ENCODE results near the gene GRHL1.

The GRHL1 gene

DNA sequence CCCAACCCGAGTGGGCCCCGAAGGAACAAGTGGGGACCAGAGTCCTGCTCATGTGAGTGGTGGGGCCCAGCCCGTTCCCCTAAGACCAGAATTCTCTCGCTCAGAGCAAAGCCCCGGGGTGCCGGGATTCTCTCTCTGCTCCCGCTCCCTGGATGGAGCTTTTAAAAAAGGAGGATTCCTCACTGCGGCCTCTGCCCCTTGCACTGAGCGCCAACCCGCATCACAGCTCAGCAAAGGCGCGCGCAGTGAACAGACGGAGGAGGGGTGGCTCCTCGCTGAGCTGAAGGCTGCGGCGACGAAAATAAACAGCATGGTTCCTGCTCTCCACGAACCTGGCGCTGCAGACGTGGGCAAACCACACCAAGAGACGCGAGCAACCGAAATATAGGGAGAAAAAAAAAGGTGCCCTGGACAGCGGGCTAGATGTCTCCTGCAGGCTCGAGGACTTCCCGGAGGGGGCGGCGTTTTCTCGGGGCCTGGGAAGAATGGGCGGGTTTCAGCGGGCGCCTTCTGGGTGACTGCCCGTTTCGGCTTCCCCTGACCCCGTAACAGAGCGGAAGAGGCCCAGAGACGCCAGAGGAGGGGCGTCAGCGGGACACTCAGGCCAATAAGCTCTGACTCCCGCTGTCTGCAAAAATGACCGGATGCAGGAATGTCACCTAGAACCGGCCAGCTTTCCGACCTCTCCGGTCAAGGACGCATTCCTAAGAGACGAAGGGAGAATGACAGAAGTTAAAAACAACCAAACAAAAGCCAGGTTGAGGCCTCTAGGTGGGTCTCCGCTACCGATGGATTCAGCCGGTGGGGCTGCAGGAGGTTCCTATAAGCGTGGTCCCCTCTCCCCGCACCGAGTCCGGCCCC, 91.0 kb downstream of the GRHL1 start:
- peak; percentile 26 for DNase-seq (ENCODE audit: low read depth)

DNA sequence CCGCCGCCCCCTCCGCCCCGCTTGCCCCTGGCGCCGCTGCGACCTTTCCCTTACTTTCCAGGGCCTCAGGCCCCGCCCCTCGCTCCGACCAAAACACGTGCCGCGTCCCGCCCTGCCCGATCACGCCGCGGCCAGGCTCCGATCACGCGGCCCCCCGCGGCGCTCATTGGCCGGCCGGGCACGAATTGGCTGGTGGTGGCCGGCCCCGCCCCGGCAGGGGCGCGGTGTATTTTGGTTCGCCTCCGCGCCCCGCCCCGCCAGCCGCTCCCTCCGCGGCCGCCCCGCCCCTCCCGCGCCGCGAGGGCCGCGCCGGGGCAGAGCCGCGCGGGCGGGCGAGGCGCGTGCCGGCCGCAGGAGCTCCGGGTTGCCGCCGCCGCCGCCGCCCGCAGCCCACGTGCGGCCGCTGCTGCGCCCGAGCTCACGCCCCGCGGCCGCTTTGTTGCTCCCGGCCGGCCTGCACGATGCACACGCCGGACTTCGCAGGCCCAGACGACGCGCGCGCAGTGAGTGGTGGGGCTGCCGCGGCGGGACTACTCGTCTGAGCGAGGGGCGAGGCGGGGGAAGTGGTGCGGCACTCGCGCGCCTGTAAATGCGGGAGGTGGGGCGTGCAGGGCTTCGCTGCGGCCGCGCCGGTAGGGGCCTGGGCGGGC, 91.9 kb downstream of the GRHL1 start, which contains the start of gene KLF11:
Gene KLF11, plus strand, starts transcription at position 295 of the 650 bp plus-strand sequence. Its CDS starts 167 bp downstream, at position 462.
- DNase-seq (ENCODE audit: low read depth) = peak; percentile 71

DNA sequence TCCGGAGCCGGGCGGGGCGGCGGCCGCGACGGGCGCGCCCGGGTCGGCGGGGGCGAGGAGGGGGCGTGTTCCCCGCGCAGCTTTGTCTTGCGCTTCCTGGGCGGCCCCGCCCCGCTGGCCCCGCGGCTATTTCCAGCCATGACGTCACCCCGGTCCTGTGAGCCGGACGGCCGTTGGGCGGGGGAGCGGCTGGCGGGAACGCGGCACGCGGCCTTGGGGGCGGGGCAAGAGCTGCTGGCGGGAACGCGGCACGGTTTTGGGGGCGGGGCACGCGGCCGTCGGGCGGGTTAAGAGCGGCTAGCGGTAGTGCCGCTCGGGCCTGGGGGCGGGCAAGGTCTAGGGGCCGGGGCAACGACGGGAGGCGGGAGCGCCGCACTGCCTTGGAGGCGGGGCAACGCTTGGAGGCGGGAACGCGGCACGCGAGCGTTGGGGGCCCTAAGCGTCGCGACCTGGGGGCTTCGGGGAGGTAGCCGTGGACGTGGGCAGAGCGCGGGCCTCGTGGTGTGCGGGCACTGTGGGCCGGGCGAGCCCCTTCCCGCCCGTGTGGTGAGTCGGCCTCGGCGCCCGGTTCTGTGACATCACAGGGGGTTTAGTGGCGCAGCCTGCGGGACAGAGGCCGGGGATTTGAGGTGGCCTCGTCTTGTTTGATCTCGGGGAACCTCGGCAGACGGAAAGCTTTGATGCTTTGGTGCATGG, 92.6 kb downstream of the GRHL1 start:
- DNase-seq (ENCODE audit: low read depth) = peak; percentile 87

GRCh38 chr2:10045561-10046355, 94.3 kb downstream of the GRHL1 start:
- no peak for DNase-seq (ENCODE audit: low read depth)

DNA sequence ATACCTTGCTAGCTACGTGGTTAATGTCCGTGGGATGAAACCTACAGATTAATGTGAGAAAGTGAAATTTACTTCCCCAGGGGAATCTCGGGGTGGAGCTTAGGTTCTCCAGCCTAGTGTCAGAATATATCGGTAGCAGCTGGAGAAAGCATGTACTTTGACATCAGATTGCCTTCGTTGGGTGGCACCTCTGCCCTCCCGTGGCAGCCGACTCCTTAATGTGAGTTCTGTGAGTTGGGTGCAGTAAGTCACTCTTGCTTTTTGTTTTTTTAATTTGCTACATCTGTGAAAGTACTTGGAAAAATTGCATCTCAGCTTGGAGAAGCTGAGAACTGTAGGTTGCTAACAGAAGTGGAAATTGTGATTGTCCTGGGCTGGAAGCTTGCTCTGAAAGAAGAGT, 95.4 kb downstream of the GRHL1 start:
- no peak for DNase-seq (ENCODE audit: low read depth)

DNA sequence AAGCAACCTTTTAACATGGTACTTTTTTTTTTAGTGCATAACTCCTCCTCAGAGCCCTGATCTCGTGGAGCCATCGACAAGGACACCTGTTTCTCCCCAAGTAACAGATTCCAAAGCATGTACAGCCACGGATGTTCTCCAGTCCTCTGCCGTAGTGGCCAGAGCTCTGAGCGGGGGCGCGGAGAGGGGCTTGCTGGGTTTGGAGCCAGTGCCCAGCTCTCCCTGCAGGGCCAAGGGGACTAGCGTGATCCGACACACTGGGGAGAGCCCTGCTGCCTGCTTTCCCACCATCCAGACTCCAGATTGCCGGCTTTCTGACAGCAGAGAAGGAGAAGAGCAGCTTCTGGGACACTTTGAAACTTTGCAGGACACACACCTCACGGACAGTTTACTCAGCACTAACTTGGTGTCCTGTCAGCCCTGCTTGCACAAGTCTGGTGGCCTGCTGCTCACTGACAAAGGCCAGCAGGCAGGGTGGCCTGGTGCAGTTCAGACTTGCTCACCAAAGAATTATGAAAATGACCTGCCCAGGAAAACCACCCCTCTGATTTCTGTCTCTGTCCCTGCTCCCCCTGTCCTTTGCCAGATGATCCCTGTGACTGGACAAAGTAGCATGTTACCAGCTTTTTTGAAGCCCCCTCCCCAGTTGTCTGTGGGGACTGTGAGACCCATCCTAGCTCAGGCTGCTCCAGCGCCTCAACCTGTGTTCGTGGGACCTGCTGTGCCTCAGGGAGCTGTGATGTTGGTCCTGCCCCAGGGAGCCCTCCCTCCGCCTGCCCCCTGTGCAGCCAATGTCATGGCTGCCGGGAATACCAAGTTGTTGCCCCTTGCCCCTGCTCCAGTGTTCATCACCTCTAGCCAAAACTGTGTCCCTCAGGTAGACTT, 96.4 kb downstream of the GRHL1 start:
- no peak for DNase-seq (ENCODE audit: low read depth)

DNA sequence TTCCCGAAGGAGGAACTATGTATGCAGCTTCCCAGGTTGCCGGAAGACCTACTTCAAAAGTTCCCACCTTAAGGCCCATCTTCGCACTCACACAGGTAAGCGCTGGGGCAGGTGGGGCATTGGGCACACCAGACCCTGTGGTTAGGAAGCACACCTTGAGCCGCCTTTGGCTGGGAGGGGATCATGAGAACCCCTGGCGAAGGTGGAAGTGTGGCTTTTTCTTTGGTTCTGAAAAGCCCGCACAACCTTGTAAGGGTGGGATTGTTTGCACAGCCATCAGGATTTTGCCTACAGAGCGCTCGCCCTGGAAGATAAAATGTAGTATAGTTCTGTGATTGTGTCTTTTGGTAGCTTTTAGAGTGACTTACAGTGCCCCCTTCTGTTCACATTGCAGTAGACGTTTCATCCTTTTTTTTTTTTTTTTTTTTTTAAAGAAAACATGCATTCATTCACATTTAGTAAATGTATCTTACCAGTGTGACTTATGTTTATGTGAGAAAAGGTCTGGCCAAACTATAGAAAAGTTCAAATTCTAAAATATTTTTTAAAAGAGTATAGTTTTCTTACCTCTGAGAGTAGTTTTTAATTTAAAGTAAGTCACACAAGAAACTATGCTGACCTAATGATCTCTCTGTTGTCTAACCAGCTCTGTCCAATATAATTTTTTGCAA, 97.1 kb downstream of the GRHL1 start:
- DNase-seq (ENCODE audit: low read depth) = no peak
